WTC11 (cell line): ENCODE results near the gene DCK. TPM values are rescaled to one million over a fixed set of nuclear protein-coding genes. Genes with fewer than 3 reads are reported as not detected.
A peak's percentile ranks its signal among the peaks of the same experiment; 100 is the strongest.
"Not testable (repeated sequence)": the region's sequence is repeated elsewhere in the genome, so short reads cannot be mapped to it uniquely, and the experiment has no call there.

Source experiments
- ATAC-seq: fragments of 200-7000 bp; cut with Tn5 transposase; 2 replicates; pipeline ENCODE4 v1.10.0; 2021; ENCODE audit warnings: mild to moderate bottlenecking, moderate library complexity
- CTCF ChIA-PET: fragments of 300-600 bp; sonication (Branson Sonifier 250); formaldehyde crosslinking; loops from one replicate; lab custom pipeline; 2021; ENCODE audit warnings: antibody characterized with exemption; lab: Charles Lee
- POLR2A ChIA-PET: fragments of 350-600 bp; sonication (Branson Sonifier 250); formaldehyde crosslinking; loops from one replicate; lab custom pipeline; 2021; ENCODE audit warnings: antibody characterized with exemption; lab: Charles Lee
- DNase-seq: peaks from one replicate; pipeline ENCODE4 v3.0.0; 2021; ENCODE audit warnings: low spot score
- H3K27ac Mint-ChIP-seq: 2 replicates; pipeline ENCODE4 v1.8.0; 2021; ENCODE audit warnings: mixed read lengths
- H3K27me3 Mint-ChIP-seq: 2 replicates; pipeline ENCODE4 v1.8.0; 2021; ENCODE audit warnings: low read depth, mild to moderate bottlenecking, moderate library complexity, mixed read lengths
- H3K36me3 Mint-ChIP-seq: 2 replicates; pipeline ENCODE4 v1.8.0; 2021; ENCODE audit warnings: mixed read lengths
- H3K4me1 Mint-ChIP-seq: 2 replicates; pipeline ENCODE4 v1.8.0; 2022; ENCODE audit warnings: mixed read lengths
- H3K4me3 Mint-ChIP-seq: 2 replicates; pipeline ENCODE4 v1.8.0; 2021; ENCODE audit warnings: mild to moderate bottlenecking, moderate library complexity, mixed read lengths
- H3K9me3 Mint-ChIP-seq: 2 replicates; pipeline ENCODE4 v1.8.0; 2021; ENCODE audit warnings: mixed read lengths
- ATF1 ChIP-seq: sonication (generic); formaldehyde crosslinking; IDR thresholded peaks from 2 replicates; pipeline ENCODE4 v1.8.1; 2023; ENCODE audit warnings: mild to moderate bottlenecking, moderate library complexity, missing genetic modification reagents
- CREM ChIP-seq: sonication (generic); formaldehyde crosslinking; IDR thresholded peaks from 2 replicates; pipeline ENCODE4 v1.8.1; 2022; ENCODE audit warnings: mild to moderate bottlenecking, missing genetic modification reagents, moderate library complexity
- CTCF ChIP-seq: fragments of 200-600 bp; IDR thresholded peaks from 2 replicates; pipeline ENCODE4 v1.8.0; 2022; ENCODE audit warnings: antibody characterized with exemption
- E2F5 ChIP-seq: sonication (generic); formaldehyde crosslinking; IDR thresholded peaks from 2 replicates; pipeline ENCODE4 v1.8.1; 2022; ENCODE audit warnings: mild to moderate bottlenecking, moderate library complexity, missing genetic modification reagents
- ELF4 ChIP-seq: sonication (generic); formaldehyde crosslinking; IDR thresholded peaks from 2 replicates; pipeline ENCODE4 v1.8.1; 2022; ENCODE audit warnings: low read depth, mild to moderate bottlenecking, moderate library complexity, missing genetic modification reagents
- FOXJ3 ChIP-seq: sonication (generic); formaldehyde crosslinking; IDR thresholded peaks from 2 replicates; pipeline ENCODE4 v1.9.0; 2021; ENCODE audit warnings: missing genetic modification reagents, mild to moderate bottlenecking, borderline replicate concordance
- MYBL2 ChIP-seq: sonication (generic); formaldehyde crosslinking; IDR thresholded peaks from 2 replicates; pipeline ENCODE4 v1.8.1; 2023; ENCODE audit warnings: mild to moderate bottlenecking, moderate library complexity, missing genetic modification reagents
- NFE2L1 ChIP-seq: sonication (generic); formaldehyde crosslinking; IDR thresholded peaks from 2 replicates; pipeline ENCODE4 v1.8.1; 2023; ENCODE audit warnings: missing genetic modification reagents
- NR1H2 ChIP-seq: sonication (generic); formaldehyde crosslinking; IDR thresholded peaks from 2 replicates; pipeline ENCODE4 v1.9.0; 2021; ENCODE audit warnings: mild to moderate bottlenecking, moderate library complexity, missing genetic modification reagents
- PREB ChIP-seq: sonication (generic); formaldehyde crosslinking; IDR thresholded peaks from 2 replicates; pipeline ENCODE4 v1.8.1; 2022; ENCODE audit warnings: mild to moderate bottlenecking, missing genetic modification reagents, moderate library complexity, borderline replicate concordance
- PRRX2 ChIP-seq: fragments of 250-450 bp; sonication (Bioruptor Pico); IDR thresholded peaks from 2 replicates; pipeline ENCODE4 v1.8.0; 2021; ENCODE audit warnings: mild to moderate bottlenecking
- SP1 ChIP-seq: sonication (generic); formaldehyde crosslinking; conservative IDR thresholded peaks from 2 replicates; pipeline ENCODE4 v1.8.1; 2022; ENCODE audit warnings: missing genetic modification reagents
- TEAD1 ChIP-seq: sonication (generic); formaldehyde crosslinking; IDR thresholded peaks from 2 replicates; pipeline ENCODE4 v1.8.0; 2022; ENCODE audit warnings: mild to moderate bottlenecking, missing genetic modification reagents
- TP53 ChIP-seq: sonication (generic); formaldehyde crosslinking; IDR thresholded peaks from 2 replicates; pipeline ENCODE4 v1.8.1; 2023; ENCODE audit warnings: mild to moderate bottlenecking, missing genetic modification reagents
- ZBTB21 ChIP-seq: sonication (generic); formaldehyde crosslinking; IDR thresholded peaks from 2 replicates; pipeline ENCODE4 v1.8.1; 2023; ENCODE audit warnings: mild to moderate bottlenecking, missing genetic modification reagents, borderline replicate concordance
- ZNF396 ChIP-seq: fragments of 250-450 bp; sonication (Bioruptor Pico); IDR thresholded peaks from 2 replicates; pipeline ENCODE4 v1.8.0; 2021; ENCODE audit warnings: mild to moderate bottlenecking, moderate library complexity, borderline replicate concordance
- ZNF425 ChIP-seq: fragments of 250-450 bp; sonication (Bioruptor Pico); conservative IDR thresholded peaks from 2 replicates; pipeline ENCODE4 v1.9.0; 2021; ENCODE audit warnings: mild to moderate bottlenecking
- ZNF671 ChIP-seq: fragments of 250-450 bp; sonication (Bioruptor Pico); IDR thresholded peaks from 2 replicates; pipeline ENCODE4 v1.8.0; 2021; ENCODE audit warnings: mild to moderate bottlenecking
- total RNA-seq: library from RNA; stranded (reverse); gene quantifications from 3 replicates; pipeline ENCODE4 v1.2.3, GENCODE V29; 2021

DCK gene
- total RNA-seq, 1 experiment from 2014 or later, result 15.0 TPM

- ChIA-PET POLR2A (interaction anchor here (2.5 kb wide), 1 partner anchor 15 kb away, joined by 11 read pairs; the partner anchor contains the start of gene DCK), CTCF (interaction anchor here (1.0 to 1.7 kb wide), 6 partner anchors 9 to 273 kb away, joined by 3 to 12 read pairs (median 4); no protein-coding TSS in a partner anchor)
- ATAC-seq (no peak), DNase-seq (no peak)
- Mint-ChIP-seq H3K36me3 (peaks cover 26% of the 10 kb centered on the region), H3K27ac (no peak overlapping the region), H3K27me3 (no peaks in the 10 kb centered on the region), H3K4me1 (peaks cover 30% of the 10 kb centered on the region), H3K9me3 (peaks cover 17% of the 10 kb centered on the region), H3K4me3 (no peak overlapping the region)
- TF ChIP-seq ZNF396, result no peak
- TF ChIP-seq E2F5 (CRISPR knock-in tag), result no peak
- no peak for TF ChIP-seq NFE2L1
- TF ChIP-seq SP1 (CRISPR knock-in tag), result no peak
- TF ChIP-seq TEAD1 (CRISPR knock-in tag), result no peak
- TF ChIP-seq ATF1 (CRISPR knock-in tag), result no peak
- no peak for TF ChIP-seq ELF4 (CRISPR knock-in tag)
Observed at GRCh38 chr4:71009086-71009485, 15.6 kb downstream of the DCK start.

GRCh38 chr4:71009890-71010588, 16.6 kb downstream of the DCK start:
- peaks cover 21% of the 10 kb centered on the region for H3K4me1 Mint-ChIP-seq
- no peaks in the 10 kb centered on the region for H3K27me3 Mint-ChIP-seq
- peaks cover 24% of the 10 kb centered on the region for H3K9me3 Mint-ChIP-seq
- ATAC-seq (peak; percentile 66; the same call in 1 of the 2 replicates), DNase-seq (no peak)
- H3K36me3 Mint-ChIP-seq, result peaks cover 33% of the 10 kb centered on the region
- no peak overlapping the region for H3K4me3 Mint-ChIP-seq
- H3K27ac Mint-ChIP-seq, result no peak overlapping the region
- CTCF ChIA-PET, result interaction anchor here (0.5 to 1.7 kb wide), 45 partner anchors 8 to 1944 kb away, joined by 3 to 28 read pairs (median 4); partner anchors contain the start of genes DCK, GRSF1 and MOB1B
- POLR2A ChIA-PET, result interaction anchor here (0.6 to 2.5 kb wide), 2 partner anchors 16 to 133 kb away, joined by 3 to 11 read pairs; partner anchors contain the start of gene DCK
- TF ChIP-seq CREM (CRISPR knock-in tag), result no peak
- peak; percentile 42; the same call in 1 of the 2 replicates for TF ChIP-seq CTCF
- TF ChIP-seq, all 79 proteins: peak for 1

- peaks cover 35% of the 10 kb centered on the region for H3K9me3 Mint-ChIP-seq
- ChIA-PET POLR2A (no interaction called here), CTCF (interaction anchor here (0.7 kb wide), 1 partner anchor 172 kb away, joined by 3 read pairs; the partner anchor contains the start of gene GRSF1)
- DNase-seq, result no peak
- H3K27me3 Mint-ChIP-seq, result no peaks in the 10 kb centered on the region
- no peak overlapping the region for H3K27ac Mint-ChIP-seq
- H3K4me1 Mint-ChIP-seq, result peaks cover 20% of the 10 kb centered on the region
- H3K4me3 Mint-ChIP-seq, result no peak overlapping the region
- ATAC-seq, result no peak
- peaks cover 42% of the 10 kb centered on the region for H3K36me3 Mint-ChIP-seq
- no peak for TF ChIP-seq E2F5 (CRISPR knock-in tag)
- TF ChIP-seq PRRX2 (CRISPR knock-in tag), result no peak
- TF ChIP-seq TP53 (CRISPR knock-in tag), result no peak
Observed at GRCh38 chr4:71011451-71011850, 18.0 kb downstream of the DCK start.

GRCh38 chr4:71017391-71017790, 23.9 kb downstream of the DCK start:
- DNase-seq, H3K27ac Mint-ChIP-seq, ATAC-seq, H3K4me3 Mint-ChIP-seq, H3K27me3 Mint-ChIP-seq, POLR2A ChIA-PET, H3K4me1 Mint-ChIP-seq: not testable (repeated sequence)
- H3K36me3 Mint-ChIP-seq, result peaks cover 38% of the 10 kb centered on the region
- CTCF ChIA-PET, result interaction anchor here (1.9 kb wide), 1 partner anchor 7 kb away, joined by 11 read pairs; no protein-coding TSS in a partner anchor
- peaks cover 39% of the 10 kb centered on the region for H3K9me3 Mint-ChIP-seq

GRCh38 chr4:71020611-71021010, 27.2 kb downstream of the DCK start:
- H3K9me3 Mint-ChIP-seq, result peaks cover 9% of the 10 kb centered on the region
- no peak overlapping the region for H3K27ac Mint-ChIP-seq
- ChIA-PET POLR2A (no interaction called here), CTCF (no interaction called here)
- DNase-seq, result no peak
- H3K27me3 Mint-ChIP-seq, result no peaks in the 10 kb centered on the region
- ATAC-seq, result no peak
- peaks cover 17% of the 10 kb centered on the region for H3K36me3 Mint-ChIP-seq
- H3K4me1 Mint-ChIP-seq, result no peaks in the 10 kb centered on the region
- H3K4me3 Mint-ChIP-seq, result no peak overlapping the region
- no peak for TF ChIP-seq ZBTB21 (CRISPR knock-in tag)
- no peak for TF ChIP-seq PREB (CRISPR knock-in tag)
- no peak for TF ChIP-seq ZNF425 (CRISPR knock-in tag)
- TF ChIP-seq MYBL2, result no peak
- TF ChIP-seq FOXJ3 (CRISPR knock-in tag), result no peak
- no peak for TF ChIP-seq NR1H2 (CRISPR knock-in tag)
- TF ChIP-seq ZNF671, result no peak
